ENCODE data around the gene UCHL1.

DNA sequence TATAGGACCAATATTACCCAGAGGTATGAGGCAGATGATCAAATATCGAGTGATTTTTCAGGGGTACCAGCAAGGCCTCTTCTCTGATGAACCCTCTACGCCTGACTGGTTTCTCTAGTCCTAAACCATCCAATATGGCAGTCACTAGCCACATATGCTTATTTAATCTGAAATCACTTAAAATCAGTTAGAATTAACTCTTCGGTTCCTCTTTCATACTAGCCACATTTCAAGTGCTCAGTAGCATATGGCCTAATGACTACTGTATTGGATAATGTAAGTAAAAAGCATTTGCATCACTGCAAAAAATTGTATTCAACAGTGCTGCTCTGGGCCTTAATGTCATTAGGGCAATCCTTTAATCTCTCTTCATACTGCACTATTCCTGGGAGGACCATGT, 38.0 kb upstream of the UCHL1 start:
- TF ChIP-seq EP300 (IDR thresholded peaks at IDR 0.05), result no peak
- no peak for TF ChIP-seq POLR2A (IDR thresholded peaks at IDR 0.05)
- TF ChIP-seq, protein P1, sequence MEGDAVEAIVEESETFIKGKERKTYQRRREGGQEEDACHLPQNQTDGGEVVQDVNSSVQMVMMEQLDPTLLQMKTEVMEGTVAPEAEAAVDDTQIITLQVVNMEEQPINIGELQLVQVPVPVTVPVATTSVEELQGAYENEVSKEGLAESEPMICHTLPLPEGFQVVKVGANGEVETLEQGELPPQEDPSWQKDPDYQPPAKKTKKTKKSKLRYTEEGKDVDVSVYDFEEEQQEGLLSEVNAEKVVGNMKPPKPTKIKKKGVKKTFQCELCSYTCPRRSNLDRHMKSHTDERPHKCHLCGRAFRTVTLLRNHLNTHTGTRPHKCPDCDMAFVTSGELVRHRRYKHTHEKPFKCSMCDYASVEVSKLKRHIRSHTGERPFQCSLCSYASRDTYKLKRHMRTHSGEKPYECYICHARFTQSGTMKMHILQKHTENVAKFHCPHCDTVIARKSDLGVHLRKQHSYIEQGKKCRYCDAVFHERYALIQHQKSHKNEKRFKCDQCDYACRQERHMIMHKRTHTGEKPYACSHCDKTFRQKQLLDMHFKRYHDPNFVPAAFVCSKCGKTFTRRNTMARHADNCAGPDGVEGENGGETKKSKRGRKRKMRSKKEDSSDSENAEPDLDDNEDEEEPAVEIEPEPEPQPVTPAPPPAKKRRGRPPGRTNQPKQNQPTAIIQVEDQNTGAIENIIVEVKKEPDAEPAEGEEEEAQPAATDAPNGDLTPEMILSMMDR (IDR thresholded peaks at IDR 0.05), result no peak
- TF ChIP-seq POLR2AphosphoS5 (IDR thresholded peaks at IDR 0.05), result no peak
